HEK293 (cell line): ENCODE measurements around the gene MTHFD1L.

Experiments
- CTCF ChIA-PET: fragments of 350-600 bp; formaldehyde crosslinking; extraction: SDS; loops from one replicate; lab custom pipeline; 2021; ENCODE audit warnings: antibody characterized with exemption; lab: Yijun Ruan, JAX
- POLR2A ChIA-PET: fragments of 300-600 bp; formaldehyde crosslinking; extraction: SDS; loops from one replicate; lab custom pipeline; 2020; ENCODE audit warnings: antibody characterized with exemption, inconsistent platforms; lab: Yijun Ruan, JAX
- H3K27ac ChIP-seq: fragments of 200-500 bp; sonication (Bioruptor generic); 2 replicates; pipeline ENCODE4 v1.5.1; 2014; ENCODE audit warnings: low read depth, low read length, control low read depth, inconsistent platforms; ENCODE audit errors: extremely low read depth
- H3K36me3 ChIP-seq, 2 experiments: fragments of 200-500 bp in 1 of 2; sonication (Bioruptor generic) in 1 of 2; 1 replicate in 1 of 2; 2 replicates in 1 of 2; pipeline ENCODE4 v1.5.1; 2014 to 2017; ENCODE audit warnings: inconsistent platforms in 2 of 2, low read length in 2 of 2; ENCODE audit not compliant: control insufficient read depth in 2 of 2, insufficient read depth in 1 of 2
- H3K4me1 ChIP-seq: fragments of 200-500 bp; sonication (Bioruptor generic); 2 replicates; pipeline ENCODE4 v1.5.1; 2014; ENCODE audit warnings: mild to moderate bottlenecking, low read length, inconsistent platforms; ENCODE audit not compliant: control insufficient read depth, insufficient read depth
- H3K4me3 ChIP-seq: 2 replicates; pipeline ENCODE4 v1.5.1; 2011; ENCODE audit warnings: low read depth, mild to moderate bottlenecking, control low read depth, low read length, moderate library complexity
- H3K9me3 ChIP-seq: fragments of 200-500 bp; sonication (Bioruptor generic); 2 replicates; pipeline ENCODE4 v1.5.1; 2014; ENCODE audit warnings: low read depth, low read length, inconsistent platforms; ENCODE audit not compliant: control insufficient read depth, insufficient read depth
- ATF2 ChIP-seq: fragments of 450-650 bp; formaldehyde crosslinking; IDR thresholded peaks from 2 replicates; pipeline ENCODE4 v1.5.1; 2016; ENCODE audit warnings: missing biosample characterization, missing genetic modification characterization, low read depth
- CTCF ChIP-seq: fragments of 450-650 bp; formaldehyde crosslinking; IDR thresholded peaks from 2 replicates; pipeline ENCODE4 v1.5.1; 2016; ENCODE audit warnings: missing biosample characterization, missing genetic modification characterization
- SP2 ChIP-seq: fragments of 450-650 bp; formaldehyde crosslinking; IDR thresholded peaks from 2 replicates; pipeline ENCODE4 v1.5.1; 2016; ENCODE audit warnings: missing biosample characterization, missing genetic modification characterization
- ZFP3 ChIP-seq: fragments of 450-650 bp; formaldehyde crosslinking; IDR thresholded peaks from 2 replicates; pipeline ENCODE4 v1.5.1; 2016; ENCODE audit warnings: low read depth, missing biosample characterization, missing genetic modification characterization
- ZNF146 ChIP-seq: fragments of 450-650 bp; formaldehyde crosslinking; IDR thresholded peaks from 2 replicates; pipeline ENCODE4 v1.5.1; 2016; ENCODE audit warnings: missing biosample characterization, missing genetic modification characterization
- ZNF513 ChIP-seq: fragments of 450-650 bp; IDR thresholded peaks from 2 replicates; pipeline ENCODE4 v1.5.1; 2018; ENCODE audit warnings: missing biosample characterization, missing genetic modification characterization
- ZNF521 ChIP-seq: fragments of 450-650 bp; formaldehyde crosslinking; IDR thresholded peaks from 2 replicates; pipeline ENCODE4 v1.5.1; 2017; ENCODE audit warnings: missing biosample characterization, mild to moderate bottlenecking, missing genetic modification characterization
- ZNF558 ChIP-seq: fragments of 450-650 bp; formaldehyde crosslinking; IDR thresholded peaks from 2 replicates; pipeline ENCODE4 v1.5.1; 2016; ENCODE audit warnings: missing biosample characterization, missing genetic modification characterization
- ZNF76 ChIP-seq: fragments of 450-650 bp; formaldehyde crosslinking; IDR thresholded peaks from 2 replicates; pipeline ENCODE4; 2016; ENCODE audit warnings: low read depth, missing biosample characterization, missing genetic modification characterization, borderline replicate concordance
- ZNF830 ChIP-seq: fragments of 450-650 bp; IDR thresholded peaks from 2 replicates; pipeline ENCODE4 v1.5.0; 2018; ENCODE audit warnings: missing biosample characterization, missing genetic modification characterization, low read depth, mild to moderate bottlenecking, moderate library complexity

MTHFD1L gene

GRCh38 chr6:151096691-151097606, 231.4 kb downstream of the MTHFD1L start:
- H3K4me1 ChIP-seq = no peaks in the 10 kb centered on the region
- POLR2A ChIA-PET = no interaction called here
- H3K27ac ChIP-seq = no peak overlapping the region
- CTCF ChIA-PET = interaction anchor here (1.3 to 2.6 kb wide), 2 partner anchors 82 to 228 kb away, joined by 3 to 14 read pairs; no protein-coding TSS in a partner anchor
- H3K4me3 ChIP-seq = no peak overlapping the region
- TF ChIP-seq ZNF146 (tag by site-specific recombination) = peak; percentile 63; the same call in 1 of the 2 replicates
- TF ChIP-seq CTCF (tag by site-specific recombination) = no peak
- no peaks in the 10 kb centered on the region for H3K9me3 ChIP-seq
- peaks cover 0 to 7% of the 10 kb centered on the region in 2 experiments; a peak in 2 of 3 replicates for H3K36me3 ChIP-seq

- Histone ChIP-seq H3K9me3 (no peaks in the 10 kb centered on the region), H3K27ac (no peak overlapping the region), H3K4me1 (no peaks in the 10 kb centered on the region), H3K36me3 (peaks cover 0 to under 1% of the 10 kb centered on the region in 2 experiments; a peak in 2 of 3 replicates), H3K4me3 (no peak overlapping the region)
- ChIA-PET CTCF (interaction anchor here (0.9 to 2.6 kb wide), 2 partner anchors 19 to 227 kb away, joined by 3 to 14 read pairs; no protein-coding TSS in a partner anchor), POLR2A (interaction anchor here (0.6 kb wide), 1 partner anchor 220 kb away, joined by 4 read pairs; no protein-coding TSS in a partner anchor)
- TF ChIP-seq ZNF76 (tag by site-specific recombination) = no peak
Observed at GRCh38 chr6:151098166-151098565, 232.7 kb downstream of the MTHFD1L start.

- Histone ChIP-seq H3K27ac (no peak overlapping the region), H3K9me3 (no peaks in the 10 kb centered on the region), H3K4me3 (no peak overlapping the region), H3K36me3 (no peaks in the 10 kb centered on the region; a peak in 1 of 3 replicates), H3K4me1 (no peaks in the 10 kb centered on the region)
- TF ChIP-seq SP2 (tag by site-specific recombination) (no peak), ZNF513 (tag by site-specific recombination) (no peak), ZNF521 (tag by site-specific recombination) (no peak), ZNF558 (tag by site-specific recombination) (no peak), ZFP3 (tag by site-specific recombination) (no peak), ATF2 (tag by site-specific recombination) (no peak), ZNF830 (tag by site-specific recombination) (no peak)
- ChIA-PET CTCF (interaction anchor here (0.5 to 1.4 kb wide), 3 partner anchors 12 to 135 kb away, joined by 3 to 7 read pairs (median 4); no protein-coding TSS in a partner anchor), POLR2A (no interaction called here)
Observed at GRCh38 chr6:151100326-151100725, 234.8 kb downstream of the MTHFD1L start.
